Thyroid gland (tissue), 4 donors: Measurements from ENCODE around the gene DCANP1. TPM values are rescaled to one million over a fixed set of nuclear protein-coding genes. Genes with fewer than 3 reads are reported as not detected.

Experiments
- DNase-seq, 2 donors: peaks; one replicate each; pipeline ENCODE4 v3.0.0-alpha.2; 2019
- H3K27ac ChIP-seq, 3 donors: fragments of 200-600 bp; sonication (generic); 1 replicate in 2 of 3; 2 replicates in 1 of 3; pipeline ENCODE4 v1.5.1; 2016 to 2019; ENCODE audit warnings: mild to moderate bottlenecking in 1 of 3, moderate library complexity in 1 of 3
- H3K27me3 ChIP-seq: fragments of 200-600 bp; sonication (generic); one replicate; pipeline ENCODE4 v1.5.1; 2019
- H3K36me3 ChIP-seq, 2 donors: fragments of 200-600 bp; sonication (generic); one replicate each; pipeline ENCODE4 v1.5.1; 2016 to 2019
- H3K4me1 ChIP-seq, 2 donors: fragments of 200-600 bp; sonication (generic); one replicate each; pipeline ENCODE4 v1.5.1; 2017 to 2019
- H3K4me3 ChIP-seq, 3 donors: fragments of 200-600 bp; sonication (generic); replicated peaks in 1 of 3; 1 replicate in 2 of 3; 2 replicates in 1 of 3; pipeline ENCODE4 v1.5.1; 2016; ENCODE audit warnings: mild to moderate bottlenecking in 1 of 3
- H3K9me3 ChIP-seq: fragments of 200-600 bp; sonication (generic); one replicate; pipeline ENCODE4 v1.5.1; 2017
- POLR2A ChIP-seq, 2 donors: fragments of 450-650 bp; IDR thresholded peaks; one replicate each; pipeline ENCODE4 v1.6.1; 2017; ENCODE audit warnings: antibody characterized with exemption in 2 of 2, mild to moderate bottlenecking in 2 of 2, moderate library complexity in 1 of 2
- WGBS, 2 donors: methylation state at CpG; one replicate each; pipeline ENCODE4 v1.1.5; 2017; 5-methylcytosine and 5-hydroxymethylcytosine counted together
- intact Hi-C: fragments of 100-400 bp; cut with DNase I; formaldehyde crosslinking; loops from one replicate; pipeline ENCODE4 v1.15.1; 2023
- total RNA-seq, 4 donors: library from RNA; depleted of rRNA; stranded (reverse); fragments of >200 nt; gene quantifications; one replicate each; pipeline ENCODE4 v1.2.3, GENCODE V29; 2016
- TF ChIP-seq, protein P1 (sequence below), 6 experiments: fragments of 200-600 bp in 3 of 6; fragments of 450-650 bp in 3 of 6; sonication (generic) in 3 of 6; IDR thresholded peaks; one replicate each; pipeline ENCODE4 v1.5.1; 2016 to 2019; ENCODE audit warnings: antibody characterized with exemption in 6 of 6, mild to moderate bottlenecking in 2 of 6, inconsistent platforms in 1 of 6, moderate library complexity in 1 of 6

DCANP1 gene
- total RNA-seq, 4 donors from 2014 or later: not detected

DNA sequence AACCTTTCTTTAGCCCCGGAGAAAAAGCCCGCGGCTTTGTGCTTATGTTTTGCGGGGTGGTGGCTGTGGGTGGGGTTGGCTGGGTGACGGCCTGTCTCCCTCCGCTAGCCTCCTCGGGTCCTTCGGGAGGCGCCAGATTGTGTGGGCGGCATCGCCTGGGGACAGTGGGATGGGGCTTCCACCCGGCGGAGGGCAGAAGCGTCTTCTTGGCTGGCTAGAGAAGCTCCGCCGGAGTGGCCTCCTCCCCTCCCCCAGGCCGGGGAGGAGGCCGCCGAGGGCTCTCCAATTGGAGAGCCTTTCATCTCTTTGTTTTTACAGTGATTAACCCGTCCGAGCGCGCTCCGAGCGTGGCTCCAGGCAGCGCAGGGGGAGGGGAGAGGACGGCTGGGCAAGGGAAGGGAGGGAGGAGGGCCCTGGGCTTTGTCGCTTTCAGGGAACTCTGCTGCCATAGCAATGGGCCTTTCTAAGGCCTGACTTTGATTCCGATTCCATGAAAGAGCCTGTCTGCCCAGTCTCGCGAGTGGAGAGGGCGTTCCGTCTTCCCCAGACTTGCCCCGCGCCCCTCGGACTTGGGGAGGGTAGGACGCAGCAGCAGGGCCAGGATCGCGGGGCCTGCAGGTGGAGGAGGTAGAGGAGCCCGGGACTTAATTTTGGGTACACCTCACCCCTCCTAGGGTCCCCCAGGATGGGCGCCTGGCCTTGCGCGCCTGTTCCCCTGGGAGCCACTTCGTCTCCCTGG lies 41.7 kb upstream of the DCANP1 start:
- no peak for DNase-seq
- H3K27me3 ChIP-seq: peaks cover 59% of the 10 kb centered on the region
- H3K27ac ChIP-seq: no peak overlapping the region
- H3K4me3 ChIP-seq: no peak overlapping the region
- H3K36me3 ChIP-seq: no peaks in the 10 kb centered on the region
- H3K9me3 ChIP-seq: no peaks in the 10 kb centered on the region
- intact Hi-C loops: no loop called here
- TF ChIP-seq POLR2A (IDR thresholded peaks at IDR 0.05): no peak
- TF ChIP-seq, protein P1, sequence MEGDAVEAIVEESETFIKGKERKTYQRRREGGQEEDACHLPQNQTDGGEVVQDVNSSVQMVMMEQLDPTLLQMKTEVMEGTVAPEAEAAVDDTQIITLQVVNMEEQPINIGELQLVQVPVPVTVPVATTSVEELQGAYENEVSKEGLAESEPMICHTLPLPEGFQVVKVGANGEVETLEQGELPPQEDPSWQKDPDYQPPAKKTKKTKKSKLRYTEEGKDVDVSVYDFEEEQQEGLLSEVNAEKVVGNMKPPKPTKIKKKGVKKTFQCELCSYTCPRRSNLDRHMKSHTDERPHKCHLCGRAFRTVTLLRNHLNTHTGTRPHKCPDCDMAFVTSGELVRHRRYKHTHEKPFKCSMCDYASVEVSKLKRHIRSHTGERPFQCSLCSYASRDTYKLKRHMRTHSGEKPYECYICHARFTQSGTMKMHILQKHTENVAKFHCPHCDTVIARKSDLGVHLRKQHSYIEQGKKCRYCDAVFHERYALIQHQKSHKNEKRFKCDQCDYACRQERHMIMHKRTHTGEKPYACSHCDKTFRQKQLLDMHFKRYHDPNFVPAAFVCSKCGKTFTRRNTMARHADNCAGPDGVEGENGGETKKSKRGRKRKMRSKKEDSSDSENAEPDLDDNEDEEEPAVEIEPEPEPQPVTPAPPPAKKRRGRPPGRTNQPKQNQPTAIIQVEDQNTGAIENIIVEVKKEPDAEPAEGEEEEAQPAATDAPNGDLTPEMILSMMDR (IDR thresholded peaks at IDR 0.05): no peak
- WGBS, 2 donors: 2 to 4% methylated on average over 28 to 39 of the region's 44 CpGs
- peaks cover 19% of the 10 kb centered on the region in 2 donors for H3K4me1 ChIP-seq

DNA sequence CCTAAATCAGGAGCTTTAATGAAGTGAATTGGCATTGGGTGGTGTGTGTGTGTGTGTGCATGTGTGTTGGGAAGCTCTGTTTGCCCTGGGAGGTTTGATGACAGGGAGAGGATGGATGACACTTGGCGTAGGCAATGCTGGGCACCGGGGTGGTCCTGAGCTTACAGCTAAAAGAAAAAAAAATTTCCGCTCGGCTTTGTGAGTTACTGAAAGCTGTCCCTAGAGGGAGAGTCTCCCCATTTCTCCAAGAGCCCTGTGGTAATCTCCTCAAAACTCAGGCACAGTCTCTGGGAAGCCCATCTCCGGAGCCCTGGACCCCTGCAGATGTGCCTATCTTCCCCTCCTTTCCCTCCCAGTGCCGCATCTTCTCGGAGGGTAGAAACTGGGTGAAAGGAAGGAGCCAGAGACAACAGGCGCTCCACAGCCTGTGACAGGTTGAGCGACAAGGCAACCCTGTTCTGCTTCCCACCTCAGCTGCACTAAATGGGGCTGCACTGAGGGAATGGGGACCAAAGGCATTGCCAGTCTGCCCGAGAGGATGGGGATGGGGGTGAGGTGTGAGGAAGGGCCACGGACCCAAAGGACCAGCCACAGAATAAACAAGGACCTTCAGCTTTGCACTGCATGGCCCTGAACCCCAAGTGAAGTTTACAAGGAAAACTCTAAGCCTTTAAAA lies 40.8 kb upstream of the DCANP1 start:
- Histone ChIP-seq H3K9me3 (no peaks in the 10 kb centered on the region), H3K4me3 (no peak overlapping the region), H3K36me3 (no peaks in the 10 kb centered on the region), H3K4me1 (peaks cover 19% of the 10 kb centered on the region in 2 donors), H3K27ac (no peak overlapping the region), H3K27me3 (peaks cover 60% of the 10 kb centered on the region)
- 12% methylated on average over 11 of the region's 11 CpGs for WGBS, 2 donors
- TF ChIP-seq, protein P1 (IDR thresholded peaks at IDR 0.05): no peak
- no peak for TF ChIP-seq POLR2A (IDR thresholded peaks at IDR 0.05)
- intact Hi-C loops: no loop called here
- no peak for DNase-seq

DNA sequence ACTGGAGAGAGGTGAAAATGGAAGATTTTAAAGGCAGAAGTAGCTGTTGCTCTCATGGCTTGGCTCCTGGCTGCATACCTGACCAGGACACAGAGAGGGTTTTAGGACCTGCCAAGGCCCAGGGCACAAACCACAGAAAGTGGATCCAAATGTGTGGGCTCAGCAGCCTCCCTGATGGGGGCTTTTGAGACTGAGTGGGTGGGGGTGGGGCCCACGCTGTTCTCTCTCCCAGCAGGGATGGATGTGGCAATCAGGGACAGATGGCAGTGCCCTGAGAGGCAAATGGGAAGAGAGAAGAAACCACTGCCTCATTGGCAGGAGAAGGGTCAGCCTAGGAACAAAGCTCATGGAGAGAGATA lies 39.9 kb upstream of the DCANP1 start:
- no peak overlapping the region for H3K27ac ChIP-seq
- H3K27me3 ChIP-seq: peaks cover 66% of the 10 kb centered on the region
- peaks cover 19% of the 10 kb centered on the region in 2 donors for H3K4me1 ChIP-seq
- H3K36me3 ChIP-seq: no peaks in the 10 kb centered on the region
- no peaks in the 10 kb centered on the region for H3K9me3 ChIP-seq
- WGBS, 2 donors: 25 to 40% methylated on average over 1 of the region's 1 CpG
- H3K4me3 ChIP-seq: no peak overlapping the region
- intact Hi-C loops: no loop called here
- TF ChIP-seq POLR2A (IDR thresholded peaks at IDR 0.05): no peak
- TF ChIP-seq, protein P1 (IDR thresholded peaks at IDR 0.05): no peak
- DNase-seq: no peak

DNA sequence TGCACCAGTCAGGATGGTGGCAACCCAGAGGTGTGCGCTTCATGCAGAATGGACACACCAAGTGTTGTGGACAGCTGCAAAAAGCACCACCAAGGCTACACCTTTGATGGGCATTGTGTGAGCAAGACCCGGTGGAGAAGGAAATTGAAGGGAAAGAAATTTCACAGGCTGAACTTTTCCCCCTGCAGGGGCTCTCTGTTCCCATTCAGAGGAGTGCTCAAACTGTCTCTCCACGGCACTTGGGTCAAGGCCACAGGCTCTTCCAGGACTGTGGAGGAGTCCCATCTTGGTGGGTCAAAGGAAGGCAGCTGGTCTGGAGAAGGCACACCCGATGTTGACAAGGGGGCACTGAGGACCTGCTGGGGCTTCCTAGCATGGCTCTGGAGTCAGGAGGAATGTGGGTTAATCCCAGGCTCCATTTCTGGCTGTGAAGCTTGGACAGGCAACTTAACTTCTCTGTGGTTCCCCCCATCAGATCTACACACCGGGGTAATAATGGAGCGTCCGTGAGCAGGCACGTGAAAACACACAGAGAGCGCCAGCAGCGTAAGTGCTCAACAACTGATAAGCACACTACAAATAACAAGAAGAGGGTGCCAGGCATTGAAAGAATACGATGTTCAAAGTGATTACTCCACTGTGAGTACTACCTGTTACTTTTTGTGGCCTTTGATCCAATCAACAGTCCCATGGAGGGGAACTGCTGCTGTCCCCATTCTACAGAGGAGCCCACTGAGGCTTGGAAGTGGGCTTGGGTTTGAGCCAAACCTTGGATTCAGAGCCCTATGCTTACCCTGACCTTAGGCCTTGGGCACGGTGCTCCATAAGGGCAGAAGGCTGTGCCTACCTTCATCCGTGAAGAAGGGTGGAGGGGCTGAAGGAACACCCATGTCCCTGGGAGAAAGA lies 39.2 kb upstream of the DCANP1 start:
- no peak overlapping the region for H3K4me3 ChIP-seq
- H3K36me3 ChIP-seq: no peaks in the 10 kb centered on the region
- peaks cover 19% of the 10 kb centered on the region in 2 donors for H3K4me1 ChIP-seq
- no peak overlapping the region for H3K27ac ChIP-seq
- WGBS, 2 donors: 43 to 58% methylated on average over 12 to 13 of the region's 13 CpGs
- no peak for DNase-seq
- peaks cover 68% of the 10 kb centered on the region for H3K27me3 ChIP-seq
- H3K9me3 ChIP-seq: no peaks in the 10 kb centered on the region
- no peak for TF ChIP-seq POLR2A (IDR thresholded peaks at IDR 0.05)
- TF ChIP-seq, protein P1 (IDR thresholded peaks at IDR 0.05): no peak
- intact Hi-C loops: no loop called here
